Fibroblast of villous mesenchyme (primary cell): ENCODE measurements around the gene DCTPP1. TPM values are rescaled to one million over a fixed set of nuclear protein-coding genes. Genes with fewer than 3 reads are reported as not detected.

Experiments
- DNase-seq: peaks from one replicate; pipeline ENCODE4 v3.0.0-alpha.2; 2010; ENCODE audit warnings: low read depth
- H3K4me3 ChIP-seq: 2 replicates; pipeline ENCODE4 v1.5.1; 2011; ENCODE audit warnings: low read depth, mild to moderate bottlenecking, low read length
- CTCF ChIP-seq: IDR thresholded peaks from 2 replicates; pipeline ENCODE4 v1.5.1; 2012; ENCODE audit warnings: low read depth, mild to moderate bottlenecking, low read length; ENCODE audit not compliant: insufficient read depth
- total RNA-seq: library from RNA; depleted of rRNA; stranded (reverse); fragments of >200 nt; gene quantifications from 2 replicates; pipeline ENCODE4 v1.2.3, GENCODE V29; 2012

The DCTPP1 gene
- total RNA-seq, 1 donor: 18.6 TPM

DNA sequence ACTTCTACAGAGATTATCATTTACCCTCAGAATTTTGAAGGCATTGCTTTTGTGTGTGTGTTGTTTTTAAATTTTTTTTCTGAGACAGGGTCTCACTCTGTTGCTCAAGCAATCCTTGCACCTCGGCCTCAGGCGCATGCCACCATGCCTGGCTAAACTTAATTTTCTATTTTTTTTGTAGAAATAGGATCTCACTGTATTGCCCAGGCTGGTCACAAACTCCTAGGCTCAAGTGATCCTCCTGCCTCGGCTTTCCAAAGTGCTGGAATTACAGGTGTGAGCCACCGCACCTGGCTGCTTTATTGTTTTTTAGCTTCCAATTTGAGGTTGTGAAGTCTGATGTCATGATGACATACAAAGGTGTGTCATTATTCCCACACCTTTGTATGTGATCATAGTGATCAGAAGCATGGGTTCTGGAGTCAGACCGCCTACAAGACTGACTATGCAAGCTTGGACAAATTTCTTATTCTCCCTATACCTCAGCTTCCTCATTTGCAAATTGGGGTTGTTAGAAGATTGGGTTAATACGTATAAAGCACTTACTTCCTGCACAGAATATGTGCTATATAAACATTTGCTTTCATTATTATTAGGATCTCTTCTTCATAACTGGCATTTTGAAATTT is 10.0 kb upstream of the DCTPP1 start:
- no peak for DNase-seq
- H3K4me3 ChIP-seq: no peak overlapping the region
- TF ChIP-seq CTCF: no peak

DNA sequence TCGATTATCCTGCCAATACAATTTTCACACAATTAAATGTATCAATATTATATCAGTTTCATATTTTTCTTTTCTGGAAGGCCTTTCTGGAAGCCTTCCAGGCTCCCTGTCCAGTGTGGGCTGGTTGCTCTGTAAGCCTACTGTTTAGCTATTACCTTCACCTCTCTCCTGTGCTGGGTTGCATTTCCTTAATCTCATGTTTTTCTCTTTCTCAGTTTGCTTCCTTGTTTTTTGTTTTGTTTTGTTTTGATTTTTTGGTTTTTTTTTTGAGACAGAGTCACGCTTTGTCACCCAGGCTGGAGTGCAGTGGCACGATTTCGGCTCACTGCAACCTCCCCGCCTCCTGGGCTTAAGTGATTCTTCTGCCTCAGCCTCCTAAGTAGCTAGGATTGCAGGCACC is 9.0 kb upstream of the DCTPP1 start:
- H3K4me3 ChIP-seq: no peak overlapping the region
- TF ChIP-seq CTCF: no peak
- DNase-seq: no peak

DNA sequence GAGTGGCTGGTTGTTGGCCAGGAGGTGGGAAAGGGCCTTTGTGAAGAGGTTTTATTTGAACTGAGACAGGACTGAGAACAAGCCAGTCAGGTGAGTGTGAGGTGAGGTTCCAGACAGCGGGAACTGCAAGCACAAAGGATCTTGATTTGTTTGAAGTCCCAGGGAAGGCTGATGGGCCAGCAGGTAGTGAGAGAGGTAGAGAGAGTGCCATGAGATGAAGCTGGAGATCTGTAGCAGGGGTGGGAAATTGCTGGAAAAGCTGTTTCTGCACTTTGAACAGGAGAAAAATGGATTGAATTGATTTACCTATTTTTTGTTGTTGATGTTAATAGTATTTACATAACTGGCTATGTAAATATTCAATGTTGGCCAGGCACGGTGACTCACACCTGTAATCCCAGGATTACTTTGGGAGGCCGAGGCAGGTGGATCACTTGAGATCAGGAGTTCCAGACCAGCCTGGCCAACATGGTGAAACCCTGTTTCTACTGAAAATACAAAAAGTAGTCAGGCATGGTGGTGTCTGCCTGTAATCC is 7.7 kb upstream of the DCTPP1 start:
- no peak for TF ChIP-seq CTCF
- H3K4me3 ChIP-seq: no peak overlapping the region

DNA sequence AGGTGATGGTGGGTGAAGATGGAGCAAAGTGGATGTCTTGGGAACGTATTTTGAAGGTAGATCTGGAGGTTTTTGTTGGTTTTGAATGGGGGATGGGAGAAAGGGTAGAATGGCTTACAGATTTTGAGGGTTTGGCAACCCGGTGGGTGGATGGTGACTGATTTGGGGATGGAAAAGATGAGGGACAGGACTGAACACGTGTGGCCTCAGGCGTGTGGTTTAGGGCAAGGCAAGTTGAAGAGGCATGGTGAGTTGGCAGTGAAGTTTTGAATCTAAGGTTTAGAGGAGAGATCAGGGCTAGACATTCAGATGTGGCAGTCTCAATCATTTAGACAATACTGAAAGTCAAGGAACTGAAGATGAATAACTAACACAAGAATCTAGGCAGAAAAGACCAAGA is 5.0 kb upstream of the DCTPP1 start:
- no peak for TF ChIP-seq CTCF
- no peak for DNase-seq
- H3K4me3 ChIP-seq: no peak overlapping the region

More for the DNA sequence above, 7.7 kb upstream of the DCTPP1 start:
- no peak for DNase-seq

DNA sequence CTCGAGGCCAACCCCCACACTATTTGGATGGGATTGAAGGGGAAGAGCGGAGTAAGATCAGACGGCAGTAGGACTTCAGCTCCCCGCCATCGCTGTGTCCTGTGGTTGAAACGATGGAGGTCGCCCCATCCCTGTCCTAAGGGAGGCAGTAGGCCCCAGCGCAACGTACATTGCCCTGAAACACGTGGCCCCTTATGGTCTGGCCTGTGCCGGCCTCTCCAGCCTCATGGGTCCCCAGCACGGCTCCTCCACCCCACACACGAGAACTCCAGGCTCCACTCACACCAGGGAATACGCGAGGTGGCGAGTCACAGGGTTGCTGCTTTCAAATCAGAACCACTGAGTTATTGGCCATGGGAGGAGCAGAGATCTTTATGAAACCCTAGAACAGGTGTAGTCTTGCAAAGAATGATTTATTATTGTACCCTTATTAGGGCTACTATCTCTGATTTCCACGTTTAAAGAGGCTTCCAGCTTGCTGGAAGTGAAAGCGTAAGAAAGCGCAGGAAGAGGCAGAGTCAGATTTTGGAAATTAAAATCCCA is 669 bp upstream of the DCTPP1 start:
- DNase-seq: no peak
- H3K4me3 ChIP-seq: peak overlapping the region; percentile 71
- TF ChIP-seq CTCF: no peak

GRCh38 chr16:30429418-30429677 is 482 bp downstream of the DCTPP1 start:
- no peak for DNase-seq
- TF ChIP-seq CTCF: no peak
- H3K4me3 ChIP-seq: peak overlapping the region; percentile 71

- DNase-seq: no peak
These were observed 1.8 kb downstream of the DCTPP1 start for GRCh38 chr16:30428055-30428454.

More at GRCh38 chr16:30428055-30428454, 1.8 kb downstream of the DCTPP1 start:
- TF ChIP-seq CTCF: no peak
- H3K4me3 ChIP-seq: no peak overlapping the region
